CD4-positive, alpha-beta T cell (primary cell): ENCODE measurements around the gene NR5A2. TPM values are rescaled to one million over a fixed set of nuclear protein-coding genes. Genes with fewer than 3 reads are reported as not detected.

Experiments used
- ATAC-seq: fragments of 200-7000 bp; cut with Tn5 transposase; one replicate; pipeline ENCODE4 v1.10.0; 2022; ENCODE audit warnings: mild to moderate bottlenecking; ENCODE audit not compliant: poor library complexity
- CTCF ChIA-PET: fragments of 350-600 bp; sonication (Branson Sonifier 250); formaldehyde crosslinking; loops from one replicate; lab custom pipeline; 2021; ENCODE audit warnings: antibody characterized with exemption, inconsistent platforms; lab: Charles Lee
- POLR2A ChIA-PET: fragments of 350-600 bp; sonication (Branson Sonifier 250); formaldehyde crosslinking; loops from one replicate; lab custom pipeline; 2021; ENCODE audit warnings: antibody characterized with exemption, inconsistent platforms; lab: Charles Lee
- DNase-seq, 14 experiments: peaks; one replicate each; pipeline ENCODE4 v3.0.0-alpha.2; 2013 to 2020; ENCODE audit warnings: mixed read lengths in 2 of 14
- H3K27ac ChIP-seq, 2 donors: one replicate each; pipeline versions ENCODE4 v1.5.1 to v1.7.0; 2013; ENCODE audit warnings: low read length in 2 of 2, low read depth in 1 of 2, mild to moderate bottlenecking in 1 of 2
- H3K27me3 ChIP-seq, 2 experiments: 1 replicate in 1 of 2; 2 replicates in 1 of 2; pipeline versions ENCODE4 v1.6.1 to v1.7.0; 2013; ENCODE audit warnings: low read length in 2 of 2, control low read depth in 1 of 2, mild to moderate bottlenecking in 1 of 2, moderate library complexity in 1 of 2; ENCODE audit not compliant: insufficient read depth in 2 of 2, control insufficient read depth in 1 of 2
- H3K36me3 ChIP-seq: one replicate; pipeline ENCODE4 v1.6.1; 2013; ENCODE audit warnings: low read length, control low read depth; ENCODE audit not compliant: insufficient read depth
- H3K4me1 ChIP-seq: one replicate; pipeline ENCODE4 v1.6.1; 2013; ENCODE audit warnings: low read length, control low read depth; ENCODE audit not compliant: insufficient read depth
- H3K4me3 ChIP-seq: one replicate; pipeline ENCODE4 v1.5.1; 2013; ENCODE audit warnings: mild to moderate bottlenecking, low read length, moderate library complexity
- H3K9me3 ChIP-seq, 2 experiments: 1 replicate in 1 of 2; 2 replicates in 1 of 2; pipeline versions ENCODE4 v1.6.1 to v1.7.0; 2013; ENCODE audit warnings: low read length in 2 of 2, mild to moderate bottlenecking in 2 of 2, control low read depth in 1 of 2, moderate library complexity in 1 of 2; ENCODE audit not compliant: control insufficient read depth in 1 of 2, insufficient read depth in 1 of 2
- H3K27ac Mint-ChIP-seq: one replicate; pipeline ENCODE4 v1.8.0; 2020; ENCODE audit warnings: mixed read lengths
- H3K27me3 Mint-ChIP-seq: one replicate; pipeline ENCODE4 v1.8.0; 2021; ENCODE audit warnings: mixed read lengths
- H3K36me3 Mint-ChIP-seq: one replicate; pipeline ENCODE4 v1.8.0; 2021; ENCODE audit warnings: low read depth, mixed read lengths
- H3K4me1 Mint-ChIP-seq: one replicate; pipeline ENCODE4 v1.8.0; 2021; ENCODE audit warnings: low read depth, mixed read lengths
- H3K4me3 Mint-ChIP-seq: one replicate; pipeline ENCODE4 v1.8.0; 2020; ENCODE audit warnings: mild to moderate bottlenecking, mixed read lengths
- H3K9me3 Mint-ChIP-seq: one replicate; pipeline ENCODE4 v1.8.0; 2020; ENCODE audit warnings: mixed read lengths
- CTCF ChIP-seq: fragments of 200-600 bp; IDR thresholded peaks from one replicate; pipeline ENCODE4 v1.8.0; 2022; ENCODE audit warnings: antibody characterized with exemption, mild to moderate bottlenecking
- intact Hi-C, 2 experiments: fragments of 100-400 bp; cut with DNase I in 1 of 2; cut with micrococcal nuclease in 1 of 2; formaldehyde crosslinking; loops; one replicate each; pipeline versions ENCODE4 v1.15.1 to v1.9.0; 2023 to 2025; cut with DNase I, micrococcal nuclease
- total RNA-seq, 174 experiments: library from RNA in 2 of 174; stranded (reverse) in 2 of 174; gene quantifications; one replicate each; pipeline ENCODE4 v1.2.3 and lab custom pipeline; 2021 to 2026

NR5A2 gene
- total RNA-seq, 2 experiments from 2014 or later = not detected

- intact Hi-C loops = no loop called here
- Histone ChIP-seq H3K9me3 (no peaks in the 10 kb centered on the region), H3K27me3 (peaks cover 20 to 48% of the 10 kb centered on the region in 2 experiments), H3K36me3 (no peaks in the 10 kb centered on the region), H3K4me1 (no peaks in the 10 kb centered on the region), H3K27ac (no peak overlapping the region), H3K4me3 (no peak overlapping the region)
- Mint-ChIP-seq H3K27ac (no peak overlapping the region), H3K27me3 (peaks cover 68% of the 10 kb centered on the region), H3K9me3 (no peaks in the 10 kb centered on the region), H3K36me3 (no peaks in the 10 kb centered on the region), H3K4me1 (no peaks in the 10 kb centered on the region), H3K4me3 (no peak overlapping the region)
- DNase-seq (no peak), ATAC-seq (no peak)
- ChIA-PET POLR2A (no interaction called here), CTCF (no interaction called here)
- TF ChIP-seq CTCF = no peak
These were observed 20.7 kb downstream of the NR5A2 start for GRCh38 chr1:200048244-200048643.

- Mint-ChIP-seq H3K36me3 (no peaks in the 10 kb centered on the region), H3K27me3 (peaks cover 63% of the 10 kb centered on the region), H3K9me3 (no peaks in the 10 kb centered on the region), H3K27ac (no peak overlapping the region), H3K4me1 (no peaks in the 10 kb centered on the region), H3K4me3 (no peak overlapping the region)
- ChIA-PET CTCF (no interaction called here), POLR2A (no interaction called here)
- Histone ChIP-seq H3K27ac (no peak overlapping the region), H3K27me3 (peaks cover 19 to 38% of the 10 kb centered on the region in 2 experiments), H3K9me3 (no peaks in the 10 kb centered on the region), H3K4me3 (no peak overlapping the region), H3K36me3 (no peaks in the 10 kb centered on the region), H3K4me1 (no peaks in the 10 kb centered on the region)
- no peak for DNase-seq
- intact Hi-C loops = no loop called here
- ATAC-seq = no peak
- TF ChIP-seq CTCF = no peak
These were observed 22.3 kb downstream of the NR5A2 start for GRCh38 chr1:200049810-200050209.

- no peaks in the 10 kb centered on the region for H3K9me3 ChIP-seq
- no peak for ATAC-seq
- Mint-ChIP-seq H3K36me3 (no peaks in the 10 kb centered on the region), H3K4me3 (no peak overlapping the region), H3K9me3 (no peaks in the 10 kb centered on the region), H3K4me1 (no peaks in the 10 kb centered on the region), H3K27me3 (peaks cover 61% of the 10 kb centered on the region), H3K27ac (no peak overlapping the region)
- TF ChIP-seq CTCF = no peak
- no peak overlapping the region for H3K4me3 ChIP-seq
- H3K27me3 ChIP-seq = peaks cover 14 to 26% of the 10 kb centered on the region in 2 experiments
- intact Hi-C loops = no loop called here
- POLR2A ChIA-PET = no interaction called here
- H3K27ac ChIP-seq = no peak overlapping the region
- H3K4me1 ChIP-seq = no peaks in the 10 kb centered on the region
- CTCF ChIA-PET = no interaction called here
- H3K36me3 ChIP-seq = no peaks in the 10 kb centered on the region
- DNase-seq = no peak
These were observed 24.1 kb downstream of the NR5A2 start for GRCh38 chr1:200051620-200052019.
